GM03348 (cell line): ENCODE measurements around the gene PXT1.
"Not testable (repeated sequence)": the region's sequence is repeated elsewhere in the genome, so short reads cannot be mapped to it uniquely, and the experiment has no call there.

Experiments
- DNase-seq: peaks from one replicate; pipeline ENCODE4 v3.0.0; 2012; ENCODE audit warnings: low spot score

The PXT1 gene

DNA sequence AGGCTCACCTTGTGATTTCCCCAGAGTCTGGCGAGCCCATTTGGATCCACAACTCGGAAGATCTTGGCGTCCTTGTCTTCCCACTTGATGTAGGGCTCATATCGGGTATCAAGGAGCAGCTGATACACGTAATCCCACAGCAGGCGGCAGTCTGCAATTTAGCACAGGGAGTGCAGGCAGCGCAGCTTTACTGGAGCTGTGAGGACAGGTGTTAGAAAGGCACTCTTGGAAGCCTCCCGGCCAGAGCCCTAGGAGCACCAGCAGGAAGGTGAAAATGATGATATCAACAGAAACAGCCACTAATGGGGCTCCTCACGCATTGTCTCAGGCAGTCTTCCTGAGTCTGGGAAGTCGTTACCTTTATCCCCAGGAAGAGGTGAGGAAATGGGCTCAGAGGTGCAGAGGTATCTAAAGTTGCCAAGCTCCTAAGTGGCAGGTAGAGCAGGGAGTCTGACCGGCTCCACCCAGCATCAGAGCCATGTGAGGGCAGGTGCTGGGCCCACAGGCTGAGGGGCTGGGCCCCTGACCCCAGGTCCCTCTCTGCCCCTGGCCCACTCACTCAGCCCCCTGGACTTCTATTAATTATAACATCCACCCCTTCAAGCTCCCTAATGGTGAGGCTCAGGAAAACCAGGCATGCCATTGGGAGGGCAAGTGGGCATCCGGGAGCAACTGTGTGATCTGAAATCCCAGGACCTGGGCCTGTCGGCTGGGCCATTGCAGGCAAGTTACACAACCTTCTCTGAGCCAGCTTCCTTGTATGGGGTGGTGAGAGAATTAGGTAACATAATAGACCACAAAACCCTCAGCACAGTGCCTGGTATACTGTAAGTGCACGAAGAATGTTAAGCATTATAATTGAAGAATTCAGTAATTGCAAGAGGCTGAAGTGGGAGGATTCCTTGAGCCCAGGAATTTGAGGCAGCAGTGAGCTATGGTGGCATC lies 73.5 kb downstream of the PXT1 start:
- peak; percentile 93 for DNase-seq

DNA sequence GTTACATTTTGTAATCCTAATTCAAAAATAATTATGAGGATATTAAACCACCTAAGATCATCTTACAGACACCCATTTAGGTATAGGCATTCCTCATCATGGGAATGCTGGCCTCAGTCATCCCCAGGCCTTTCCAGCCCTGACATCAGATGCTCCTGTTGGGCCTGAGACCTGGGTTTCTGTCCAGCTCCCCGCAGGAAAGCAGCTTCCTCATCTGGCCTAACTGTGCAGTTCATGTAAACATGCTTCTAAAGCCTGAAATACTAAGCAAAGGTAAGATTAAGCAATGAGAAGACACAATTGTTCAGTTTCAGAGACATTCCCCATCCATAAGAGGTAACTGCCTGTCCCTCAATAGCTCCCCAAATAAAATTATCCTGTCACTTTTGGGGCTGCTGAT lies 74.2 kb downstream of the PXT1 start:
- no peak for DNase-seq

DNA sequence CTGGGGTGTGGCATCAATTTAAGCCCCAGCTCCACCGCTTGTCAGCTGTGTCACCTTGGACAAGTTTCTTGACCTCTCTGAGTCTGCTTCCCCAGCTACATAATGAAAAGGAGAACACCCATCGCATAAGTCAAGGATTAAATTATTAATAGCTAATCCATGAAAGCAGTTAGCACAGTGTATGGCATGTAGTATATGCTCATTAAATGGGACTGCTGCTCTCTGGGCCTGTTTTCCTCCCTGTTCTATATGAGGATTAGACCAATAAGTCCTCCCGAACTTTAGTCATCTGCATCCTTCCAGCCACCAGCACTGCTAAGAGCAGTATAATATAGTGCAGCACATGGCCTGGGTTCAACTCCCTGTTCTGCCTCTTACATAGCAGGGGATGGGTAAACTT lies 74.9 kb downstream of the PXT1 start:
- no peak for DNase-seq

- DNase-seq = no peak
Observed at GRCh38 chr6:36364669-36365479, 77.8 kb downstream of the PXT1 start.

DNA sequence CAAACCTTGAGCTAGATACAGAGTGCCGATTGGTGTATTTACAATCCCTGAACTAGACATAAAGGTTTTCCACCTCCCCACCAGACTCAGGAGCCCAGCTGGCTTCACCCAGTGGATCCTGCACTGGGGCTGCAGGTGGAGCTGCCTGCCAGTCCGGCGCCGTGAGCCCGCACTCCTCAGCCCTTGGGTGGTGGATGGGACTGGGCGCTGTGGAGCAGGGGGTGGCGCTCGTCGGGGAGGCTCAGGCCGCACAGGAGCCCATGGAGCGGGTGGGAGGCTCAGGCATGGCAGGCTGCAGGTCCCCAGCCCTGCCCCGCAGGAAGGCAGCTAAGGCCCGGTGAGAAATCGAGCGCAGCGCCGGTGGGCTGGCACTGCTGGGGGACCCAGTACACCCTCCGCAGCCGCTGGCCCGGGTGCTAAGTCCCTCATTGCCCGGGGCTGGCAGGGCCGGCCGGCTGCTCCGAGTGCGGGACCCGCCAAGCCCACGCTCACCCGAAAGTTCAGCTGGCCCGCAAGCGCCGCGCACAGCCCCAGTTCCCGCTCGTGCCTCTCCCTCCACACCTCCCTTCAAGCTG lies 78.5 kb downstream of the PXT1 start:
- DNase-seq = not testable (repeated sequence)

DNA sequence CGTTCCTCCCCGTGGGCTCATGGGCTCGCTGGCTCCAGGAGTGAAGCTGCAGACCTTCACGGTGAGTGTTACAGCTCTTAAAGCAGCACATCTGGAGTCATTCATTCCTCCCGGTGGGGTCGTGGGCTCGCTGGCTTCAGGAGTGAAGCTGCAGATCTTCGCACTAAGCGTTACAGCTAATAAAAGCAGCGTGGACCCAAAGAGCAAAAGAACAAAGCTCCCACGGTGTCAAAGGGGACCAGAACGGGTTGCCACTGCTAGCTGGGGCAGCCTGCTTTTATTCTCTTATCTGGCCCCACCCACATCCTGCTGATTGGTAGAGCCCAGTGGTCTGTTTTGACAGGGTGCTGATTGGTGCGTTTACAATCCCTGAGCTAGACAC lies 79.3 kb downstream of the PXT1 start:
- DNase-seq = not testable (repeated sequence)

DNA sequence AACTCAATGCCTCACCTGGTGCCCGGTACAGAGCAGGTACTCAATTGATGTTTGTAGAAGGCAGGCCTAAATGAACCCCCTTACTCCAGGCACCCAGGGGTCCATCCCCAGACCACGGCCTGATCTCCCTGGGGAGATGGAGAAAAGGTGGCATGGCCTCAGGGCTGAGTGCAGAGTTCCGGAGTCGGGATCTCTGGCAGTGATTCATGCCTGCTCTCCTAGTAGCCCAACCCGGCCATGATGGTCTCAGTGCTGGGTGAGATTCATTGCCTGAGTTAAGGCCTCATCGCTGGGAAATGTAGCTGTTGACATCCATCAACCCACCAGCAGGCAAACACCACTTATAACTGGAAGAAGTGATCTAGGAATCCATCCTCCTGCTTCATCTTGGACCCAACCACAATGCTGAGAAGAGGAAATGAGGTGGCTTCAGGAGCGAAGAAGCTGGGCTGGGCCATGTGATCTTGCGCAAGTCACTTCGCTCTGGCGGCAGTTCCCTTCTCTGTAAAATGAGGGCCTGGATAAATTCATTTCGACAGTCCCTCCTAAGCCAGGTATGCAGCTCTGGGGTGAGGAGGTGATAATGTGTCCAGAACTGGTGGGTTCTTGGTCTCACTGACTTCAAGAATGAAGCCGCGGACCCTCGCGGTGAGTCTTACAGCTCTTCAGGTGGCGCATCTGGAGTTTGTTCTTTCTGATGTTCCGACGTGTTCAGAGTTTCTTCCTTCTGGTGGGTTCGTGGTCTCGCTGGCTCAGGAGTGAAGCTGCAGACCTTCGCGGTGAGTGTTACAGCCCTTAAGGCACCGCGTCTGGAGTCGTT lies 79.9 kb downstream of the PXT1 start:
- DNase-seq = no peak

DNA sequence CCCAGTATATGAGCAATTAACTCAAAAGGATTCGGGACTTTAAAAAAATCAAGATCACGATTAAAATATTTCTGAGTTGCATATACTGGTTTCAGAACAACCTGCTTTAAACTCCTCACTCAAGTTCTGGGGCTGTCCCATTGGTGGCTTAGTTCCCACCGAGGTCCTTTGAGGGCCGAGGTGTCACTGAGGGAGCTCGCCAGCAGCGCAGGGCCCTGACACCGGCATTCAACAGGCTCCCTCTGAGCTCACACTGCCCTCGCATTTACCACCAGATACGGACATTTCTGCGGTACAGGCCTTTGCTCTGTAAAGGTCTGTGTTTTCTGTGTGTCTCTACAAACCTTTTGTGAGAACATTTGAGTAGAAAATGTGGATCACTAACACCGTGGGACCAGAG lies 81.6 kb downstream of the PXT1 start:
- no peak for DNase-seq

- DNase-seq = peak; percentile 88
Observed at GRCh38 chr6:36360241-36361054, 82.2 kb downstream of the PXT1 start.

DNA sequence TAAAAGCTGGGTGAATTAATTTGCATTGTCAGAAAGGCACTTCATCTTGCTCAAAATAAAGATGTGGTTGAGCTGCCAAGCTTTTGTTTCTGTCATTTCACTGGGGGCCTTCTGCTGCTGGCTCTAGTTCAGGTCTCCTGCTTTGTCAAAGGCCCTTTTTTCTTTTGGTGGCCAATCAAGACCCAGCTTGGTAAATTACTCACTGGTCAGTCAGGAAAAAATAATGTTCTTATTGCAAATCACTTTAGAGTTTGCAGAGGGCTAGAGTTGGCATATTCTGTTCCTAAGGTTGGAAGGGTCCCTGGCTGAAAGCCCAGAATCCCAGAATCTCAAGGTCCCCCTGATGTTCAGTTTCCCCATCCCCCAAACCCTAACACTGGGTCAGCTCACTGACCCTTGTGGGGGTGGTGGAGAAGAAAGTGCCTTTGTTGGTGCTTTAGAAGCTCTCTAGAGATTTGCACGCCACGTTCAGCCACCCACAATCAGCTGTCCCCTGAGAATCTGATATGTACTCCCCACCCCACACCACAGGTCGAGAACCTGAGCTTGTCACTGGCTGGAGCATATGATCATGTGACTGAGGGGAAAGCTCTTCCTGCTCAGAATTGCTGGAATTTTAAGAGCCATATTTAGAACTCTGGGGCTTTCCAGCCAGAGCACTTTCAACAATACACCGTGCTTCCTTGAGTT lies 84.3 kb downstream of the PXT1 start:
- no peak for DNase-seq

DNA sequence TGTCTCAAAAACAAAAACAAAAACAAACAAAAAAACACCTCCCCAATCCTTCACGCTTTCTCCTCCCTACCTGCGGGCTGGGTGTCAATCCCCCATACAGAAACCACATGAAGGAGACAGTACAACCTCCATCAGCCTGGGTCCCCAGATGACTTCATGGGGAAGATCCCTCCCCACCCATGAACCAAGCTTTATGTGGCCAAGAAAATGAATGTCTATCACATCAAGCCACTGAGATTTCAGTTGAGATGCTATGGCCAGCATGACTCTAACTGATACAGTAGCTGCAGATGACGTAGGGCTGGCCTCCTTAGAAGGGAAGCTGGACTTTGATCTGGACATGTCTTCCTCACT lies 84.8 kb downstream of the PXT1 start:
- no peak for DNase-seq

GRCh38 chr6:36355819-36356218 lies 86.8 kb downstream of the PXT1 start:
- no peak for DNase-seq

DNA sequence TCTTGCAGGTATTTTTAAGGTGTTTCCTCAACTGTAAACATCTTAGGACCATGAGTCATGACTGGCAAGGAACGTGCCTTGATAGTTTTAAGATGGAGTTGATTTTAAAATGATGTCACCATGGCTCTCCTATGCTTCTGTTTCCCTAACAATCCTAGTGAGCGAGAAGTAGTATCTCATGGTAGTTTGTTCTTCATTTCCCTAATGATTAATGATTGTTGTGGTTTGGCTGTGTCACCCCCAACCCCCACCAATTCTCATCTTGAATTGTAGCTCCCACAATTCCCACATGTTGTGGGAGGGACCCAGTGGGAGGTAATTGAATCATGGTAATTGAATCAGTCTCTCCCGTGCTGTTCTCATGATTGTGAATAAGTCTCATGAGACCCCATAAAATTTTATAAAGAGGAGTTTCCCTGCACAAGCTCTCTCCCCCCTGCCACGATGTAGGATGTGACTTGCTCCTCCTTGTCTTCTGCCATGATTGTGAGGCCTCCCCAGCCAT lies 89.2 kb downstream of the PXT1 start:
- DNase-seq = no peak

- DNase-seq = no peak
Observed at GRCh38 chr6:36352477-36353157, 90.0 kb downstream of the PXT1 start.

- peak; percentile 79 for DNase-seq
Observed at GRCh38 chr6:36350681-36351571, 91.7 kb downstream of the PXT1 start.

GRCh38 chr6:36350082-36350481 lies 92.6 kb downstream of the PXT1 start:
- no peak for DNase-seq

DNA sequence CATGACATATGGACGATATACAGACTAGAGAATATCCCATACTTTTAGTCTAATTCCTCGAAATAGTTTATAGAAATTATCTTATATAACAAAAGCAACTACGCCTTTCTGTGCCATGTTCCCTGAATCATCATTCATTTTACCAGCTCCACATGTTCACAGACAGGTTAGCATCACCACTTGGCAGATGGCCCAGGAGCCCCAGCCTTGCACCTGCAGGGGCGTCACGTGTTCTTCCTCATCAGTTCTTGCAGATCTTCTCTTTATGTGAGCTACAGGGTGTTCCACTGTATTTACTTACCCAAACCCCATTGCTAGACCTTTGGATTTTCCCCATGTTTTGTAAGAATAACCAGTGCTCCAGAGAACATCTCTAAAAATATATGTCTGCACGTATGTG lies 93.4 kb downstream of the PXT1 start:
- DNase-seq = no peak

- DNase-seq = no peak
Observed at GRCh38 chr6:36347621-36348020, 95.0 kb downstream of the PXT1 start.
